C4-2B (cell line): ENCODE data around the gene EIF3K.

Source experiments
- H3K27ac ChIP-seq: fragments of 450-650 bp; 2 replicates; pipeline ENCODE4 v1.5.1; 2017
- ZFX ChIP-seq: fragments of 450-650 bp; IDR thresholded peaks from 2 replicates; pipeline ENCODE4 v1.6.1; 2017
- TF ChIP-seq, protein P1 (sequence below): fragments of 450-650 bp; conservative IDR thresholded peaks from 2 replicates; pipeline ENCODE4 v1.5.1; 2017; ENCODE audit warnings: mild to moderate bottlenecking

The EIF3K gene

GRCh38 chr19:38665950-38666662 lies 47.1 kb downstream of the EIF3K start:
- no peak overlapping the region for H3K27ac ChIP-seq
- TF ChIP-seq ZFX, result no peak
- TF ChIP-seq, protein P1, sequence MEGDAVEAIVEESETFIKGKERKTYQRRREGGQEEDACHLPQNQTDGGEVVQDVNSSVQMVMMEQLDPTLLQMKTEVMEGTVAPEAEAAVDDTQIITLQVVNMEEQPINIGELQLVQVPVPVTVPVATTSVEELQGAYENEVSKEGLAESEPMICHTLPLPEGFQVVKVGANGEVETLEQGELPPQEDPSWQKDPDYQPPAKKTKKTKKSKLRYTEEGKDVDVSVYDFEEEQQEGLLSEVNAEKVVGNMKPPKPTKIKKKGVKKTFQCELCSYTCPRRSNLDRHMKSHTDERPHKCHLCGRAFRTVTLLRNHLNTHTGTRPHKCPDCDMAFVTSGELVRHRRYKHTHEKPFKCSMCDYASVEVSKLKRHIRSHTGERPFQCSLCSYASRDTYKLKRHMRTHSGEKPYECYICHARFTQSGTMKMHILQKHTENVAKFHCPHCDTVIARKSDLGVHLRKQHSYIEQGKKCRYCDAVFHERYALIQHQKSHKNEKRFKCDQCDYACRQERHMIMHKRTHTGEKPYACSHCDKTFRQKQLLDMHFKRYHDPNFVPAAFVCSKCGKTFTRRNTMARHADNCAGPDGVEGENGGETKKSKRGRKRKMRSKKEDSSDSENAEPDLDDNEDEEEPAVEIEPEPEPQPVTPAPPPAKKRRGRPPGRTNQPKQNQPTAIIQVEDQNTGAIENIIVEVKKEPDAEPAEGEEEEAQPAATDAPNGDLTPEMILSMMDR, result no peak

GRCh38 chr19:38666663-38667511 lies 47.9 kb downstream of the EIF3K start:
- H3K27ac ChIP-seq, result no peak overlapping the region
- TF ChIP-seq, protein P1, result no peak
- TF ChIP-seq ZFX, result no peak

- TF ChIP-seq, protein P1, result no peak
- no peak for TF ChIP-seq ZFX
- H3K27ac ChIP-seq, result no peak overlapping the region
These were observed 48.7 kb downstream of the EIF3K start for GRCh38 chr19:38667661-38668171.

- TF ChIP-seq ZFX, result no peak
- TF ChIP-seq, protein P1, result no peak
- H3K27ac ChIP-seq, result no peak overlapping the region
These were observed 50.6 kb downstream of the EIF3K start for GRCh38 chr19:38669552-38669951.

DNA sequence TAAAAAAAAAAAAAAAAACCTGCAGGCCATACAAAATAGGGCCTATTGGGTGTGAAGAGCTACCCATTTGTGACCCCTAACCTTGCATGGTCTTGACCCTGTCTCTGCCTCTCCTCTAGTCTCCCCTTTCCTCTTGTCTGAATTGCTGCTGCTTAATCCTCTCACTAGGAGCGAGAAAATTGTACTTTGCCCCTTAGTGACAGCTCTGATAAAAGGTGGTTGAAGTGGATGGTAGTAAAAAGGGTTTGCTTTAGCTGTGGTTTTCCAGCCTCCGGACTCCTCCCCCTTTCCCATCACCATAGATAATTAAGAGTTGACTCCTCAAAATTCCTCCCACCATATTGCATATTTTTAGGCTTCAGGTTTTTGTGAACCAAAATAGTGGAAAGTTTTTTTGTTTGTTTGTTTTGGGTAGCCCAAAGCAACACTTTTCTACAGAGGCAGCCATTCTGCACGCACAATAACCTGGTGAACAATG lies 52.0 kb downstream of the EIF3K start:
- no peak overlapping the region for H3K27ac ChIP-seq
- TF ChIP-seq, protein P1, result no peak
- no peak for TF ChIP-seq ZFX

- no peak for TF ChIP-seq ZFX
- no peak overlapping the region for H3K27ac ChIP-seq
These were observed 52.7 kb downstream of the EIF3K start for GRCh38 chr19:38671654-38672053.

DNA sequence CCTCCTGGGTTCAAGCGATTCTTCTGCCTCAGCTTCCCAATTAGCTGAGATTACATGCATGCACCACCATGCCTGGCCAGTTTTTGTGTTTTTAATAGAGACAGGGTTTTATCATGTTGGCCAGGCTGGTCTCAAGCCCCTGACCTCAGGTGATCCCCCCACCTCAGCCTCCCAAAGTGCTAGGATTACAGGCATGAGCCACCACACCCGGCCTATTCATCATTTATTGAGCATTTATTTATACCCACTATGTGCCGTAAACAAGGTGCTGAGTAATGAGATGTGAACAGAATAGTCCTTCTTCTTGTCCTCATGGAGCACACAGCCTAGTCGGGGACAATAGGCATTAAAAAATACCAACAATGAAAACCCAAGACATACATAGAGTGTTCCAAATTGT lies 54.0 kb downstream of the EIF3K start:
- no peak overlapping the region for H3K27ac ChIP-seq
- TF ChIP-seq, protein P1, result no peak
- TF ChIP-seq ZFX, result no peak
